OCI-LY7 (cell line): Measurements from ENCODE around the gene MEGF8. TPM values are rescaled to one million over a fixed set of nuclear protein-coding genes. Genes with fewer than 3 reads are reported as not detected.

ENCODE experiments used
- BruUV-seq: library from RNA; stranded (reverse); fragments of 400-500 nt; replicated peaks from 2 replicates; lab custom pipeline; 2021; lab: Mats Ljungman, UMichigan
- CTCF ChIA-PET: fragments of 300-600 bp; sonication (Branson Sonifier 250); formaldehyde crosslinking; loops from one replicate; lab custom pipeline; 2022; ENCODE audit warnings: antibody characterized with exemption; ENCODE audit not compliant: unreplicated experiment; lab: Charles Lee
- POLR2A ChIA-PET: fragments of 300-600 bp; sonication (Branson Sonifier 250); formaldehyde crosslinking; loops from one replicate; lab custom pipeline; 2022; ENCODE audit warnings: antibody characterized with exemption; lab: Charles Lee
- DNase-seq: peaks from one replicate; pipeline ENCODE4 v3.0.0-alpha.2; 2015; ENCODE audit warnings: low spot score
- H2AFZ ChIP-seq: fragments of 200-600 bp; sonication (generic), shearing (Covaris generic); 2 replicates; pipeline ENCODE4 v1.6.1; 2014; ENCODE audit warnings: mild to moderate bottlenecking, antibody characterized with exemption, low read length, moderate library complexity
- H3K27ac ChIP-seq: fragments of 200-600 bp; sonication (generic); 2 replicates; pipeline ENCODE4 v1.5.1; 2014; ENCODE audit warnings: mixed run types, low read depth, mild to moderate bottlenecking, moderate library complexity, low read length, inconsistent platforms; ENCODE audit not compliant: poor library complexity, severe bottlenecking
- H3K36me3 ChIP-seq: fragments of 200-600 bp; sonication (generic); 2 replicates; pipeline ENCODE4 v1.6.1; 2014; ENCODE audit warnings: mild to moderate bottlenecking, antibody characterized with exemption, low read length, moderate library complexity, mixed read lengths; ENCODE audit not compliant: insufficient read depth
- H3K4me1 ChIP-seq: fragments of 200-600 bp; sonication (generic); 2 replicates; pipeline ENCODE4 v1.5.1; 2014; ENCODE audit warnings: mild to moderate bottlenecking, low read length; ENCODE audit not compliant: insufficient read depth, poor library complexity, severe bottlenecking
- H3K4me2 ChIP-seq: fragments of 200-600 bp; sonication (generic); 2 replicates; pipeline ENCODE4 v1.6.1; 2014; ENCODE audit warnings: mild to moderate bottlenecking, low read length
- H3K4me3 ChIP-seq: fragments of 200-600 bp; sonication (generic); 2 replicates; pipeline ENCODE4 v1.5.1; 2014; ENCODE audit warnings: mild to moderate bottlenecking, low read depth, low read length; ENCODE audit not compliant: poor library complexity, severe bottlenecking
- H3K79me2 ChIP-seq: fragments of 200-600 bp; sonication (generic); 2 replicates; pipeline ENCODE4 v1.6.1; 2016; ENCODE audit warnings: low read depth, mild to moderate bottlenecking, low read length, moderate library complexity, mixed read lengths; ENCODE audit not compliant: insufficient read depth
- H3K9me2 ChIP-seq: fragments of 200-600 bp; sonication (generic); 2 replicates; pipeline ENCODE4 v1.6.1; 2016; ENCODE audit warnings: mild to moderate bottlenecking, low read length, mixed read lengths; ENCODE audit not compliant: insufficient read depth
- H3K9me3 ChIP-seq: fragments of 200-600 bp; sonication (generic); 2 replicates; pipeline ENCODE4 v1.6.1; 2014; ENCODE audit warnings: mild to moderate bottlenecking, mixed run types, low read length, mixed read lengths
- H4K20me1 ChIP-seq: fragments of 200-600 bp; sonication (generic); 2 replicates; pipeline ENCODE4 v1.6.1; 2014; ENCODE audit warnings: mild to moderate bottlenecking, antibody characterized with exemption, low read length, moderate library complexity, mixed read lengths; ENCODE audit not compliant: insufficient read depth
- CTCF ChIP-seq: fragments of 200-600 bp; sonication (generic); conservative IDR thresholded peaks from 2 replicates; pipeline ENCODE4 v1.5.1; 2014; ENCODE audit warnings: mild to moderate bottlenecking, antibody characterized with exemption, low read length, moderate library complexity, mixed read lengths
- EZH2phosphoT487 ChIP-seq: fragments of 200-600 bp; sonication (generic); IDR thresholded peaks from 2 replicates; pipeline ENCODE4 v1.6.1; 2018; ENCODE audit warnings: low read depth, borderline replicate concordance, mild to moderate bottlenecking, mixed run types, antibody characterized with exemption, low read length, moderate library complexity, mixed read lengths
- intact Hi-C: fragments of 100-400 bp; cut with micrococcal nuclease; formaldehyde crosslinking; loops from one replicate; pipeline ENCODE4 v1.10.0; 2022; ENCODE audit not compliant: unreplicated experiment
- total RNA-seq, 2 experiments: library from RNA; depleted of rRNA in 1 of 2; stranded (reverse); fragments of >200 nt in 1 of 2; shearing (Covaris generic) in 1 of 2; gene quantifications; 2 replicates each; pipeline ENCODE4 v1.2.3, GENCODE V29; 2014 to 2022

Gene MEGF8
- total RNA-seq, 2 experiments from 2014 or later, result 10.5 to 14.7 TPM

DNA sequence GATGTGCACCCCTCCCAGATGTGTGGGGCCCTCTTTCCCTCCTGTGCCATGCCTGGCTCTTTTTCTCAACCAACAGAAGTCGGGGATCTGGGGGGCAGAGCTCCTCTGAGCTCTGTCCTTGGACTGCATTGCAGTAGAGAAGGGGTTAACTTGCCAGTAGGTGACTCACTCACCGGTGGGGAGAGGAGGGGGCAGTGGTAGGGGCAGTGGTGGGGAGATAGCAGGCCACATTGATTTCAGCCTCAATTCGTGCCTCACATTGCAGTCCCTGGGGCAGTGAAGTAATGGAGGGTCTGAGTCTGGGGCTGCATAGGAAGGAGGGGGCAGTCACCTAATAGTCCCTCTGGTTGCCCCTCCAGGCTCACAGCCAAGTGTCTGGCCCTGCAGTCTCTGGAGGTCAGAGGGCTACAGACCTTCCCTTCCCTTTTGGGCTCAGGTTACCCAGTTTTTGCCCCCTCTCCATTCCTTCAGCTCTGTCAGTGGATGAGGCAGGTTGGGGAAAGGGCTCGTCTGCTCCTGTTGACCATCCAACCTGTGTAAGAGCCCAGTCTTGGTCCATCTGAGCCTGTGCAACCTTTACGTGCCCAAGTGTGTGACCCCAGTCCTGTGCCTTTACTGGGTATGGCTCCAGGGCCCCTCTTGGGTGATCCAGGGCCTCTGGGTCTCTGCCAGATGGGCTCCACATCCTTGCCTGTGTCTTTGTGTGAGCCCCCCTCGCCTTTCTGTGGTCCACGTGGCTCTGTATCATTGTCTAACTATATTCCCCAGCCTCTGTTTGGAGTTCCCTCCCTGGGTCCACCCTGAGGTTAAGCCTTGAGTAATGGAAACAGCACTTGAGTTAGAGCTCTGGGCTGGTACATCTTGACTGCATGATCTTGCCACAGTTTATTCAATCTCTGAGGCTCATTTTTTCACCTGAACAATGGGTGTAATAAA lies 43.3 kb upstream of the MEGF8 start:
- peaks cover 17% of the 10 kb centered on the region for H3K79me2 ChIP-seq

GRCh38 chr19:42282819-42283187 lies 42.6 kb upstream of the MEGF8 start:
- intact Hi-C loops, result loop anchor here (10.0 kb wide), 1 partner anchor 418 kb away; the partner anchor contains the start of gene RPS19
- H3K9me3 ChIP-seq, result no peaks in the 10 kb centered on the region
- H2AFZ ChIP-seq, result no peak overlapping the region
- H3K4me3 ChIP-seq, result peak overlapping the region; percentile 69
- ChIA-PET POLR2A (interaction anchor here (0.6 kb wide), 1 partner anchor 1018 kb away, joined by 3 read pairs; no protein-coding TSS in a partner anchor), CTCF (no interaction called here)
- no TSS peak for BruUV-seq
- H3K4me2 ChIP-seq, result peak overlapping the region; percentile 93
- peaks cover 62% of the 10 kb centered on the region for H3K4me1 ChIP-seq
- TF ChIP-seq CTCF (no peak), EZH2phosphoT487 (no peak)
- peak overlapping the region; percentile 82 for H3K27ac ChIP-seq
- DNase-seq, result no peak
- peaks cover 17% of the 10 kb centered on the region for H3K79me2 ChIP-seq
- H3K36me3 ChIP-seq, result peaks cover 12% of the 10 kb centered on the region
- no peaks in the 10 kb centered on the region for H3K9me2 ChIP-seq
- H4K20me1 ChIP-seq, result peaks cover 10% of the 10 kb centered on the region; the same call in 1 of the 2 replicates

More for the DNA sequence above, 43.3 kb upstream of the MEGF8 start:
- no peak overlapping the region for H2AFZ ChIP-seq
- BruUV-seq, result no TSS peak
- peak overlapping the region; percentile 83 for H3K4me3 ChIP-seq
- H3K9me3 ChIP-seq, result no peaks in the 10 kb centered on the region
- H4K20me1 ChIP-seq, result peaks cover 10% of the 10 kb centered on the region; the same call in 1 of the 2 replicates
- peak overlapping the region; percentile 82 for H3K27ac ChIP-seq
- peaks cover 62% of the 10 kb centered on the region for H3K4me1 ChIP-seq
- TF ChIP-seq EZH2phosphoT487, result no peak
- no peak for TF ChIP-seq CTCF
- H3K4me2 ChIP-seq, result peak overlapping the region; percentile 93
- CTCF ChIA-PET, result no interaction called here
- intact Hi-C loops, result loop anchor here (2.0 to 10.0 kb wide), 2 partner anchors 153 to 417 kb away; partner anchors contain the start of gene RPS19
- POLR2A ChIA-PET, result interaction anchor here (1.2 kb wide), 1 partner anchor 39 kb away, joined by 4 read pairs; the partner anchor contains the start of gene GSK3A
- DNase-seq, result peak; percentile 39
- peaks cover 5% of the 10 kb centered on the region for H3K36me3 ChIP-seq
- no peaks in the 10 kb centered on the region for H3K9me2 ChIP-seq
